ENCODE measurements around the gene FOXP2.

GRCh38 chr7:114659409-114660125, 245.0 kb downstream of the FOXP2 start:
- TF ChIP-seq TAF1 (IDR thresholded peaks at IDR 0.05; ENCODE audit: low read depth, low read length) (no peak), POLR2A (IDR thresholded peaks at IDR 0.05; ENCODE audit: low read depth, low read length) (no peak)

Measured in GM12891 (cell line).